Tibial nerve (tissue), 4 donors: ENCODE results near the gene CSF1. TPM values are rescaled to one million over a fixed set of nuclear protein-coding genes. Genes with fewer than 3 reads are reported as not detected.

ENCODE experiments used
- DNase-seq, 2 donors: peaks; one replicate each; pipeline ENCODE4 v3.0.0-alpha.2; 2019; ENCODE audit warnings: low spot score in 2 of 2
- H3K27ac ChIP-seq, 4 donors: fragments of 200-600 bp; sonication (generic) in 3 of 4; one replicate each; pipeline ENCODE4 v1.5.1; 2017 to 2019; ENCODE audit warnings: mild to moderate bottlenecking in 1 of 4
- H3K27me3 ChIP-seq, 2 donors: fragments of 200-600 bp; sonication (generic) in 1 of 2; one replicate each; pipeline versions ENCODE4 v1.5.1 to v1.6.0; 2017 to 2019
- H3K36me3 ChIP-seq, 3 donors: fragments of 200-600 bp; sonication (generic); one replicate each; pipeline ENCODE4 v1.5.1; 2018 to 2019
- H3K4me1 ChIP-seq, 4 donors: fragments of 200-600 bp; sonication (generic) in 3 of 4; one replicate each; pipeline ENCODE4 v1.5.1; 2017 to 2019
- H3K4me3 ChIP-seq, 4 donors: fragments of 200-600 bp; sonication (generic) in 3 of 4; one replicate each; pipeline ENCODE4 v1.5.1; 2017 to 2019; ENCODE audit warnings: mild to moderate bottlenecking in 1 of 4, moderate library complexity in 1 of 4
- H3K9me3 ChIP-seq, 4 donors: fragments of 200-600 bp; sonication (generic) in 3 of 4; one replicate each; pipeline ENCODE4 v1.5.1; 2017 to 2019
- EP300 ChIP-seq, 2 donors: sonication (generic); formaldehyde crosslinking; IDR thresholded peaks; one replicate each; pipeline ENCODE4 v1.6.1; 2017; ENCODE audit warnings: antibody characterized with exemption in 2 of 2, mild to moderate bottlenecking in 1 of 2
- POLR2A ChIP-seq, 2 donors: fragments of 450-650 bp; IDR thresholded peaks; one replicate each; pipeline ENCODE4 v1.6.1; 2017; ENCODE audit warnings: antibody characterized with exemption in 2 of 2, mild to moderate bottlenecking in 2 of 2, moderate library complexity in 2 of 2
- WGBS, 2 donors: methylation state at CpG; one replicate each; pipeline ENCODE4 v1.1.5; 2018; 5-methylcytosine and 5-hydroxymethylcytosine counted together
- total RNA-seq, 4 donors: library from RNA; depleted of rRNA; stranded (reverse); fragments of >200 nt; gene quantifications; one replicate each; pipeline ENCODE4 v1.1.0, GENCODE V29; 2016
- TF ChIP-seq, protein P1 (sequence below), 5 experiments: fragments of 200-600 bp in 3 of 5; fragments of 450-650 bp in 2 of 5; sonication (generic) in 3 of 5; IDR thresholded peaks; one replicate each; pipeline ENCODE4 v1.5.1; 2016 to 2019; ENCODE audit warnings: antibody characterized with exemption in 5 of 5, mild to moderate bottlenecking in 3 of 5, moderate library complexity in 2 of 5

CSF1 gene
- total RNA-seq, 4 donors from 2014 or later, result 66.8 to 124 (median 90.8) TPM

DNA sequence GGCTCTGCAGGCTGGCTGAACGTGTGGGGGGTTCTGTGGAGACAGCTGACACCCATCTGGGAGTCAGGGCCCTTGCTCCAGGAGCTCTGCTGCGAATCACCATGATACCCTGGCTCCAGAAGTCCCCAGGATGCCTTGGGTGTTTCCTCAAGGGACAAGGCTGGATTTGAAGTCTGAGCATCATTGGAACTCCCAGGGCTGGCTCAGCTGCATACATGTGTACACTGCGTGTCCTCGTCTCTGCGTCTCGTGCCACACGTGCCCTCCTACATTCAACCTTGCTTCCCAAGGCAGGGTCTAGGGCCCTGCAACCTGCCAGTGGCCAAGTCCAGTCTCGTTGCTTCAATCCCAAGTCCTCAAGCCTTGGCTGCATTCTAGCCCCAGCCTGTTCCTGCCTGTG lies 11.7 kb downstream of the CSF1 start:
- TF ChIP-seq, protein P1, sequence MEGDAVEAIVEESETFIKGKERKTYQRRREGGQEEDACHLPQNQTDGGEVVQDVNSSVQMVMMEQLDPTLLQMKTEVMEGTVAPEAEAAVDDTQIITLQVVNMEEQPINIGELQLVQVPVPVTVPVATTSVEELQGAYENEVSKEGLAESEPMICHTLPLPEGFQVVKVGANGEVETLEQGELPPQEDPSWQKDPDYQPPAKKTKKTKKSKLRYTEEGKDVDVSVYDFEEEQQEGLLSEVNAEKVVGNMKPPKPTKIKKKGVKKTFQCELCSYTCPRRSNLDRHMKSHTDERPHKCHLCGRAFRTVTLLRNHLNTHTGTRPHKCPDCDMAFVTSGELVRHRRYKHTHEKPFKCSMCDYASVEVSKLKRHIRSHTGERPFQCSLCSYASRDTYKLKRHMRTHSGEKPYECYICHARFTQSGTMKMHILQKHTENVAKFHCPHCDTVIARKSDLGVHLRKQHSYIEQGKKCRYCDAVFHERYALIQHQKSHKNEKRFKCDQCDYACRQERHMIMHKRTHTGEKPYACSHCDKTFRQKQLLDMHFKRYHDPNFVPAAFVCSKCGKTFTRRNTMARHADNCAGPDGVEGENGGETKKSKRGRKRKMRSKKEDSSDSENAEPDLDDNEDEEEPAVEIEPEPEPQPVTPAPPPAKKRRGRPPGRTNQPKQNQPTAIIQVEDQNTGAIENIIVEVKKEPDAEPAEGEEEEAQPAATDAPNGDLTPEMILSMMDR (IDR thresholded peaks at IDR 0.05), result no peak
- TF ChIP-seq EP300 (IDR thresholded peaks at IDR 0.05), result no peak
- no peak for TF ChIP-seq POLR2A (IDR thresholded peaks at IDR 0.05)
- DNase-seq, result no peak
- 72 to 76% methylated on average over 8 of the region's 8 CpGs for WGBS, 2 donors
- H3K9me3 ChIP-seq, result no peaks in the 10 kb centered on the region
- H3K4me3 ChIP-seq, result no peak overlapping the region
- no peaks in the 10 kb centered on the region for H3K27me3 ChIP-seq
- H3K36me3 ChIP-seq, result peaks cover 0 to 98% (median 8%) of the 10 kb centered on the region in 3 donors
- no peak overlapping the region for H3K27ac ChIP-seq
- peaks cover 0 to 73% (median 8%) of the 10 kb centered on the region in 4 donors for H3K4me1 ChIP-seq

DNA sequence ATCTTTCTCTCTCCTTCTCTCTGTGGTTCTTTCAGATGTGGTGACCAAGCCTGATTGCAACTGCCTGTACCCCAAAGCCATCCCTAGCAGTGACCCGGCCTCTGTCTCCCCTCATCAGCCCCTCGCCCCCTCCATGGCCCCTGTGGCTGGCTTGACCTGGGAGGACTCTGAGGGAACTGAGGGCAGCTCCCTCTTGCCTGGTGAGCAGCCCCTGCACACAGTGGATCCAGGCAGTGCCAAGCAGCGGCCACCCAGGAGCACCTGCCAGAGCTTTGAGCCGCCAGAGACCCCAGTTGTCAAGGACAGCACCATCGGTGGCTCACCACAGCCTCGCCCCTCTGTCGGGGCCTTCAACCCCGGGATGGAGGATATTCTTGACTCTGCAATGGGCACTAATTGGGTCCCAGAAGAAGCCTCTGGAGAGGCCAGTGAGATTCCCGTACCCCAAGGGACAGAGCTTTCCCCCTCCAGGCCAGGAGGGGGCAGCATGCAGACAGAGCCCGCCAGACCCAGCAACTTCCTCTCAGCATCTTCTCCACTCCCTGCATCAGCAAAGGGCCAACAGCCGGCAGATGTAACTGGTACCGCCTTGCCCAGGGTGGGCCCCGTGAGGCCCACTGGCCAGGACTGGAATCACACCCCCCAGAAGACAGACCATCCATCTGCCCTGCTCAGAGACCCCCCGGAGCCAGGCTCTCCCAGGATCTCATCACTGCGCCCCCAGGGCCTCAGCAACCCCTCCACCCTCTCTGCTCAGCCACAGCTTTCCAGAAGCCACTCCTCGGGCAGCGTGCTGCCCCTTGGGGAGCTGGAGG lies 12.7 kb downstream of the CSF1 start:
- WGBS, 2 donors, result 79% methylated on average over 16 to 17 of the region's 17 CpGs
- Histone ChIP-seq H3K27me3 (no peaks in the 10 kb centered on the region), H3K4me1 (peaks cover 0 to 74% (median 19%) of the 10 kb centered on the region in 4 donors), H3K27ac (peak overlapping the region in 2 of 4 donors; percentile 7 to 86), H3K36me3 (peaks cover 0 to 88% (median 8%) of the 10 kb centered on the region in 3 donors), H3K9me3 (no peaks in the 10 kb centered on the region), H3K4me3 (no peak overlapping the region)
- TF ChIP-seq POLR2A (IDR thresholded peaks at IDR 0.05) (no peak), EP300 (IDR thresholded peaks at IDR 0.05) (no peak)
- TF ChIP-seq, protein P1 (IDR thresholded peaks at IDR 0.05), result peak in 4 of 5 experiments; percentile 13 to 40 (median 23)
- DNase-seq, result no peak

DNA sequence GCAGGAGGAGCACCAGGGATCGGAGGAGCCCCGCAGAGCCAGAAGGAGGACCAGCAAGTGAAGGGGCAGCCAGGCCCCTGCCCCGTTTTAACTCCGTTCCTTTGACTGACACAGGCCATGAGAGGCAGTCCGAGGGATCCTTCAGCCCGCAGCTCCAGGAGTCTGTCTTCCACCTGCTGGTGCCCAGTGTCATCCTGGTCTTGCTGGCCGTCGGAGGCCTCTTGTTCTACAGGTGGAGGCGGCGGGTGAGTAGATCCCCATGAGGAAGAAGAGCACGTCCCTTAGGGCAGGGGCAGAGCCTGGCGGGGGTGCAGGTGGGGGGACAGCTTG lies 13.3 kb downstream of the CSF1 start:
- TF ChIP-seq POLR2A (IDR thresholded peaks at IDR 0.05) (no peak), EP300 (IDR thresholded peaks at IDR 0.05) (no peak)
- TF ChIP-seq, protein P1 (IDR thresholded peaks at IDR 0.05), result no peak
- no peaks in the 10 kb centered on the region for H3K9me3 ChIP-seq
- peaks cover 0 to 85% (median 8%) of the 10 kb centered on the region in 3 donors for H3K36me3 ChIP-seq
- no peak for DNase-seq
- no peaks in the 10 kb centered on the region for H3K27me3 ChIP-seq
- H3K4me1 ChIP-seq, result peaks cover 0 to 74% (median 24%) of the 10 kb centered on the region in 4 donors
- no peak overlapping the region for H3K4me3 ChIP-seq
- H3K27ac ChIP-seq, result peak overlapping the region in 2 of 4 donors; percentile 7 to 86
- 93% methylated on average over 12 of the region's 12 CpGs for WGBS, 2 donors

DNA sequence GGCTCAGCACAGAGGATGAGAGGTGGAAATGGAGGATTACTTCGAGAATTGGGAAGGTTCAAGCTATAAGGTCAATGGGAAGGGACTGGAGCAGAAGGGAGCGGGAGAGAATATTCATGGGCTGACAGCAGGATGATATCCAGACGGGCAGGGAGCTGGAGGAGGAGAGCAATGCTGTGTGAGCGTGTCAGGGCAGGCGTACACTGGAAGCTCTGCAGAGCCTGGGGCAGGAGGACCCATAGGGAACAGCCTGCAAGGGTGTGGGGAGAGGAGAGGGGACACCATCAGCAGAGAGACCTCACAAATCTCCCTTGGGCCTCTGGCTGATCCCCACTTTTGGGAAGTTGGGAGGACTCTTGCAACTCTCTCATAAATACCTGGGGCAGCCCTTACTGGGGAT lies 13.7 kb downstream of the CSF1 start:
- Histone ChIP-seq H3K27ac (peak overlapping the region in 2 of 4 donors; percentile 7 to 86), H3K9me3 (no peaks in the 10 kb centered on the region), H3K4me3 (no peak overlapping the region), H3K4me1 (peaks cover 0 to 75% (median 28%) of the 10 kb centered on the region in 4 donors), H3K27me3 (no peaks in the 10 kb centered on the region), H3K36me3 (peaks cover 0 to 85% (median 8%) of the 10 kb centered on the region in 3 donors)
- 84 to 88% methylated on average over 5 of the region's 5 CpGs for WGBS, 2 donors
- DNase-seq, result no peak
- TF ChIP-seq EP300 (IDR thresholded peaks at IDR 0.05), result no peak
- TF ChIP-seq POLR2A (IDR thresholded peaks at IDR 0.05), result no peak
- TF ChIP-seq, protein P1 (IDR thresholded peaks at IDR 0.05), result no peak
